Spinal cord (tissue), 10 donors: ENCODE data around the gene CDK7. TPM values are rescaled to one million over a fixed set of nuclear protein-coding genes. Genes with fewer than 3 reads are reported as not detected.
A peak's percentile ranks its signal among the peaks of the same experiment; 100 is the strongest.

Source experiments
- DNase-seq, 6 donors: peaks; one replicate each; pipeline versions ENCODE4 v3.0.0 to v3.0.0-alpha.2; 2013 to 2015; ENCODE audit warnings: low spot score in 6 of 6, low read depth in 4 of 6
- H3K27ac ChIP-seq: one replicate; pipeline ENCODE4 v1.5.1; 2013; ENCODE audit warnings: low read depth, low read length, control low read depth
- H3K27me3 ChIP-seq: one replicate; pipeline ENCODE4 v1.6.1; 2013; ENCODE audit warnings: low read length; ENCODE audit not compliant: control insufficient read depth, insufficient read depth
- H3K36me3 ChIP-seq: one replicate; pipeline ENCODE4 v1.6.1; 2013; ENCODE audit warnings: low read length; ENCODE audit not compliant: control insufficient read depth, insufficient read depth
- H3K4me1 ChIP-seq: one replicate; pipeline ENCODE4 v1.6.1; 2013; ENCODE audit warnings: low read length; ENCODE audit not compliant: control insufficient read depth, insufficient read depth
- H3K4me3 ChIP-seq: one replicate; pipeline ENCODE4 v1.5.1; 2013; ENCODE audit warnings: low read depth, low read length, control low read depth
- H3K9me3 ChIP-seq: one replicate; pipeline ENCODE4 v1.6.1; 2013; ENCODE audit warnings: low read length; ENCODE audit not compliant: control insufficient read depth, insufficient read depth
- WGBS: methylation state at CpG from one replicate; pipeline ENCODE4 v1.1.5; 2013; ENCODE audit warnings: missing lambda C conversion rate; ENCODE audit not compliant: insufficient coverage; 5-methylcytosine and 5-hydroxymethylcytosine counted together
- polyA plus RNA-seq, 2 donors: library from polyadenylated mRNA; unstranded; fragments of 120-200 nt; gene quantifications; one replicate each; pipeline ENCODE4 v1.2.1, GENCODE V29; 2013; ENCODE audit not compliant: insufficient read length in 2 of 2
- total RNA-seq, 2 donors: library from RNA; depleted of rRNA in 1 of 2; stranded (reverse); fragments of 120-200 nt in 1 of 2; fragments of >200 nt in 1 of 2; gene quantifications; one replicate each; pipeline versions ENCODE4 v1.2.3 to v1.2.4, GENCODE V29; 2013 to 2014
- donor health status: healthy.

CDK7 gene
- total and polyA plus RNA-seq, 4 donors: 27.0 to 47.6 (median 28.6) TPM

- no peak overlapping the region for H3K4me3 ChIP-seq
- H3K27ac ChIP-seq: no peak overlapping the region
- peak in 1 of 6 donors; percentile 6 for DNase-seq
- H3K9me3 ChIP-seq: no peaks in the 10 kb centered on the region
- WGBS: 85% methylated on average over 2 of the region's 5 CpGs
- no peaks in the 10 kb centered on the region for H3K4me1 ChIP-seq
- H3K27me3 ChIP-seq: no peaks in the 10 kb centered on the region
- H3K36me3 ChIP-seq: no peaks in the 10 kb centered on the region
Observed at GRCh38 chr5:69300537-69301203, 66.0 kb downstream of the CDK7 start.

DNA sequence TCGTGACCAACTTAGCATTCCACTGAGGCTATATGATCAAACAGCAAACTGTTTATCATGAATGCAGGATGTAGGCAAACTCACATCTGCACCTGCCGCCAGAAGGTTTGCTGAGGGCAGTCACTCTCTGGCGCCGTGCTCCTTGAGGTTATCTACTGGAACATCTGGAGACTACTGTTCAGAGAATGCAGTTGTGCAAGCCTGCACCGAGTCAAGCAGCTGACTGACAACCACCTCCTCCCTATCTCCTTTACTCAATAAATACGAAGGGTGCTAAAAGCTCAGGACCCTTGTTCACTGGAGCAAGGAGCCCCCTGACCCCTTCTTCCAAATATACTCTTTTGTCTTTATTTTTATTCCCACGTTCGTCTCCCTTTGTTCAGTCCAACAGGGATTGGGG is 70.8 kb downstream of the CDK7 start:
- H3K4me3 ChIP-seq: no peak overlapping the region
- no peak for DNase-seq
- H3K9me3 ChIP-seq: no peaks in the 10 kb centered on the region
- WGBS: 94% methylated on average over 6 of the region's 8 CpGs
- H3K27ac ChIP-seq: no peak overlapping the region
- H3K36me3 ChIP-seq: peaks cover 6% of the 10 kb centered on the region
- no peaks in the 10 kb centered on the region for H3K27me3 ChIP-seq
- H3K4me1 ChIP-seq: no peaks in the 10 kb centered on the region

DNA sequence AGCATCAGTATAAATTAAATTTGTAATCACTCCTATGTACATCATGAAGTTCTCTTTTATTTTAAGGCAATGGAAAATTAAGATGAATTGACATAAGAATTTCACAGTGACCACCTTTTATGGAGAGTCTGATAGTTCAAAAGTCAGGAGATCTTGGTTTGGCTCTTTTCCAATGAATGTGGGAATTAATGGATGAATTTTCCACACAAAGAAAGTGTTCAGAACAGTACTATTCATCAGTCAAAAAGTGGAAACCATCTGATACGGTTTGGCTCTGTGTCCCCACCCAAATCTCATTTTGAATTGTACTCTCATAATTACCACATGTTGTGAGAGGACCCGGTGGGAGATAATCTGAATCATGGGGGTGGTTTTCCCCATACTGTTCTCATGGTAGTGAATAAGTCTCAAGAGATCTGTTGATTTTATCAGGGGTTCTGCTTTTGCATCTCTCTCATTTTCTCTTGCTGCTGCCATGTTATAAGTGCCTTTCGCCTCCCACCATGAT is 73.4 kb downstream of the CDK7 start:
- no peaks in the 10 kb centered on the region for H3K9me3 ChIP-seq
- no peaks in the 10 kb centered on the region for H3K27me3 ChIP-seq
- no peaks in the 10 kb centered on the region for H3K4me1 ChIP-seq
- peaks cover 8% of the 10 kb centered on the region for H3K36me3 ChIP-seq
- no peak overlapping the region for H3K27ac ChIP-seq
- no peak for DNase-seq
- no CpG with 5 or more reads among the region's 3 CpGs for WGBS
- H3K4me3 ChIP-seq: no peak overlapping the region

- Histone ChIP-seq H3K4me3 (no peak overlapping the region), H3K27ac (no peak overlapping the region), H3K4me1 (no peaks in the 10 kb centered on the region), H3K36me3 (peaks cover 14% of the 10 kb centered on the region), H3K9me3 (no peaks in the 10 kb centered on the region), H3K27me3 (no peaks in the 10 kb centered on the region)
- 98% methylated on average over 4 of the region's 5 CpGs for WGBS
- DNase-seq: no peak
Observed at GRCh38 chr5:69309380-69309779, 74.7 kb downstream of the CDK7 start.

GRCh38 chr5:69312459-69313160 is 77.9 kb downstream of the CDK7 start:
- no peak for DNase-seq
- Histone ChIP-seq H3K27ac (no peak overlapping the region), H3K4me1 (no peaks in the 10 kb centered on the region), H3K9me3 (no peaks in the 10 kb centered on the region), H3K36me3 (peaks cover 14% of the 10 kb centered on the region), H3K27me3 (no peaks in the 10 kb centered on the region), H3K4me3 (no peak overlapping the region)
- WGBS: 83% methylated on average over 2 of the region's 5 CpGs

- no peaks in the 10 kb centered on the region for H3K9me3 ChIP-seq
- H3K4me3 ChIP-seq: no peak overlapping the region
Observed at GRCh38 chr5:69313428-69313827, 78.7 kb downstream of the CDK7 start.

GRCh38 chr5:69315972-69316371 is 81.3 kb downstream of the CDK7 start:
- Histone ChIP-seq H3K4me3 (no peak overlapping the region), H3K27me3 (no peaks in the 10 kb centered on the region), H3K9me3 (no peaks in the 10 kb centered on the region), H3K36me3 (peaks cover 8% of the 10 kb centered on the region), H3K4me1 (no peaks in the 10 kb centered on the region), H3K27ac (no peak overlapping the region)
- 100% methylated on average over 1 of the region's 1 CpG for WGBS
- DNase-seq: no peak

More at GRCh38 chr5:69313428-69313827, 78.7 kb downstream of the CDK7 start:
- no peak overlapping the region for H3K27ac ChIP-seq
- no peaks in the 10 kb centered on the region for H3K4me1 ChIP-seq
- peaks cover 14% of the 10 kb centered on the region for H3K36me3 ChIP-seq
- WGBS: 94% methylated on average over 8 of the region's 9 CpGs
- DNase-seq: no peak
- H3K27me3 ChIP-seq: no peaks in the 10 kb centered on the region

GRCh38 chr5:69317391-69317790 is 82.7 kb downstream of the CDK7 start:
- H3K27ac ChIP-seq: no peak overlapping the region
- WGBS: no CpG with 5 or more reads among the region's 4 CpGs
- H3K36me3 ChIP-seq: peaks cover 8% of the 10 kb centered on the region
- no peaks in the 10 kb centered on the region for H3K27me3 ChIP-seq
- DNase-seq: no peak
- no peaks in the 10 kb centered on the region for H3K4me1 ChIP-seq
- H3K9me3 ChIP-seq: no peaks in the 10 kb centered on the region
- no peak overlapping the region for H3K4me3 ChIP-seq

DNA sequence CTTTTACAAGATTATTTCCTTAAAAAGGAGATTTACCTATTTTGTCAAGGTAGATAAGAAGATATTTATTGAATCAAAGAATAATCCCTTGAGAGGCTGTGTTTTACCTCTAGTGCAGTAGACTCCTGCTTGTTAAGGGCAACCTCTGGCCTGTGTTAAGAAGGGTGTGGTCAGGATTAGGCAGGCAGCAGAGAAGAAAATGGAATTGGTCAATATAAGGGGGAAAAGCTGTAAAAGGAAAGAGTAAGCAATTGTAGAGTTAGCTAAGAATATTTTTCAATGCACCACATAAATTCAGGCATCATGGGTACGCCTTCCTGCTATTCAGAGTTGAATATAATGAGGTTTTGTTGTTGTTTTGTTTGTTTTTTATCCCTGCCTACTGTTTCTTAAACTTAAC is 91.7 kb downstream of the CDK7 start:
- Histone ChIP-seq H3K4me3 (no peak overlapping the region), H3K9me3 (no peaks in the 10 kb centered on the region), H3K36me3 (no peaks in the 10 kb centered on the region), H3K4me1 (no peaks in the 10 kb centered on the region), H3K27ac (no peak overlapping the region), H3K27me3 (no peaks in the 10 kb centered on the region)
- no peak for DNase-seq
- WGBS: no CpG with 5 or more reads among the region's 1 CpG
